ENCODE results near the gene EHMT1.

The EHMT1 gene

DNA sequence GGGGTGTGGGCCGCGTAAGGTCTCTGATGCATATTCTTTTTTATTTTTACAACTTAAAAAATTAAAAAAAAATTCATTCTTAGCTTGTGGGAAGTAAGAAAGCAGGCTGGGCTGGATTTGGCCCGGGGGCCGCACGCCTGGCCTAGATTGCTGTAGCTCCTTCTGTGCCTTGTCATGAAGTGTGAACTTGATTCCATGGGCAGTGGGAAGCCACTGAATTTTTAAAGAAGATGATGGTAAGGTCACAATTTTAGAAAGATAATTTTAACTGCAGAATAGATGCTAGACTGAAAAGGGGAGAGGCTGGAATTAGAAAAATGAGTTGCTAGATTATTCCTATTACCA is 56.1 kb downstream of the EHMT1 start:
- DNase-seq, result no peak

GRCh38 chr9:137676998-137677397 is 58.2 kb downstream of the EHMT1 start:
- no peak for DNase-seq

DNA sequence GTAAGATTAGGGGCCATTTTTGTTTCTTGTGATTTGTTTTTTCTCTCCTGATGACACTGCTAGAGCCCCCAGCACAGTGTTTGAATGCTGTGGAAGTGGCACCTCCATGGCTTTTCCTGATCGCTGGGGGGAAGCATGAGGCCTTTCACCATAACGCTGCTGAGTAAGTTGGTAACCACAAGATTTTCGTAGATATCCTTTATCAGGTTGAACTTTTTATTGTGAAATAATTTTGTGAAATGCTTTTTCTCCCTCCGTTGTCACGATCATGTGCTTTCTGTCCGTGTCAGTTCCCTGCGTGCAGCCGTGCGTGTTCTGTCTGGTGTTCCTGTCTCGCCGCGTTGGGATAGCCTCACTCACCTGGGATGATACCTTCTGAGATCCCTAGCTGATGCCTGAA is 59.4 kb downstream of the EHMT1 start:
- DNase-seq, result no peak

DNA sequence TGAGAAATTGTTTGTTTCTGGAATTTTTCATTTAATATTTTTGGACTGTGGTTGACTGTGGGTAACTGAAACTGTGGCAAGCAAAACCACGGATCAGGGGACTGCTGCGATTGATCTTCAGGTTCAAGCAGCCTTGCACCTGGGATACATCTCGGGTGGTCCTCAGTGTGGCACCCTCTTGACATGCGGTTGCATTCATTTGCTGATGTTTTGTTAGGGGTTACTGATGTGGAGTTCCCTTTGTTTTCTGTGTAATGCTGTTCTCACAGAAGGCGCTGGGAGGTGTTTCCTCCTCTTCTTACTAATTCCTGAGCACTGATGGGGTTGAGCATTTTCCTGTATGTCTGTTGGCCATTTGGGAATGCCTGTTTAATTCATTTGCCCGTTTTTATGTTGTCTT is 60.4 kb downstream of the EHMT1 start:
- DNase-seq, result no peak

GRCh38 chr9:137679695-137680305 is 61.0 kb downstream of the EHMT1 start:
- DNase-seq, result no peak

- DNase-seq, result no peak
These were observed 61.9 kb downstream of the EHMT1 start for GRCh38 chr9:137680444-137681358.

DNA sequence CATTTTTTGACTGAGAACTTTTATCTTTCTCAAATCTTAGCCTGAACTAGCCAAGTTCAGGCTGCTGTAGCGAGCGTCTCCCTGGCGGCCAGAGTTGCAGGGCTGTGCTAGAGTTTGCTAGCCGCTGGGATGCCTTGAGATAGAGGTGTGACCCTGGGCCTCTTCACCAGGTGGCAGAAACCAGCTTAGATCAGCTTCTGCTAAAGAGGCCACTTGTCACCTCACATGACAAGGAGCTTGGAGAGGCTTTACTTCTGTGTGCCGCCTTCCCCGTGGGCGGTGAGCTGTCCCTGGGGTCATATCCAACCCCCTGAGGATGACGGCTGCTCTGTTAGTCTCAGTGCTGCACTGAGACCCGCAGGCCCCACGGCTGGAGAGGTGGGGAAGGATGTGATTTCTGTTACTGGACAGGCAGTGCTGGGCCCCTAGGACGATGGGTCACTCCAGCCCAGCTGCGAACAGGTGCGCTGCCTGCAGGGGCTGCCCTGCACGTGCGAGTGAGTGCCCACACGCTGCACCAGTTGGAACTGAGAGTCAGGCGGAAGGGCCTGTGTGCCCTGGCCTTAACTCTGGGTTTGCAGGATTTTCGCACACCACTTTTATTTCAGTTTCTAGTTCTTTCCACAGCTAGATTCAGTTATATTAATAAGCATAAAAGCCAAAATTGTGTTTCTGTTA is 63.8 kb downstream of the EHMT1 start:
- no peak for DNase-seq

DNA sequence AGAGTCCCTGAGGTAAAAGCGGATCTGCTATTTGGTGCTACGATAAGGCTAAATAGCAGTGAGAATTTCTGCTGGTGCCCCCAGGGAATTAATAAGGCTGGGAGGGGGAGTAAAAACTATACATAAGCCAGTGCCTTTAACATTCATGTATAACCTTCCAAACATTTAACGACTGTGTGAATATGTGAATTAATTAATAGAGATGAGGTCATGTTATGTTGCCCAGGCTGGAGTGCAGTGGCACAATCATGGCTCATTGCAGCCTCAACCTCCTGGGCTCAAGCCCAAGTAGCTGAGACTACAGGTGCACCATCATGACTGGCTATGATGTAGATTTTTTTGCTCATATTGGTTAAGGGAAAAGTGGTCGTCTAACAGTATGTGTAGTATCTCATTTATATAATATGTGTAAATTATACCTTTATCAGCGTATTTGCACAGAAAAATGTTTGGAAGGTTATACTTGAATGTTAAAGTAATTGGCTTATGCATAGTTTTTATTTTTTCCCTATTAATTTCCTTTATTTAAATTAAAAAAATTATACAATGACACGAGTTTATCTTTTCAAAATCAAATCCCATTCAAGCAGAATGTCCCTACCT is 64.6 kb downstream of the EHMT1 start:
- no peak for DNase-seq

GRCh38 chr9:137685035-137685740 is 66.4 kb downstream of the EHMT1 start:
- no peak for DNase-seq

- no peak for DNase-seq
These were observed 67.1 kb downstream of the EHMT1 start for GRCh38 chr9:137685741-137686420.

GRCh38 chr9:137688261-137688660 is 69.5 kb downstream of the EHMT1 start:
- no peak for DNase-seq

GRCh38 chr9:137688725-137689124 is 69.9 kb downstream of the EHMT1 start:
- no peak for DNase-seq

DNA sequence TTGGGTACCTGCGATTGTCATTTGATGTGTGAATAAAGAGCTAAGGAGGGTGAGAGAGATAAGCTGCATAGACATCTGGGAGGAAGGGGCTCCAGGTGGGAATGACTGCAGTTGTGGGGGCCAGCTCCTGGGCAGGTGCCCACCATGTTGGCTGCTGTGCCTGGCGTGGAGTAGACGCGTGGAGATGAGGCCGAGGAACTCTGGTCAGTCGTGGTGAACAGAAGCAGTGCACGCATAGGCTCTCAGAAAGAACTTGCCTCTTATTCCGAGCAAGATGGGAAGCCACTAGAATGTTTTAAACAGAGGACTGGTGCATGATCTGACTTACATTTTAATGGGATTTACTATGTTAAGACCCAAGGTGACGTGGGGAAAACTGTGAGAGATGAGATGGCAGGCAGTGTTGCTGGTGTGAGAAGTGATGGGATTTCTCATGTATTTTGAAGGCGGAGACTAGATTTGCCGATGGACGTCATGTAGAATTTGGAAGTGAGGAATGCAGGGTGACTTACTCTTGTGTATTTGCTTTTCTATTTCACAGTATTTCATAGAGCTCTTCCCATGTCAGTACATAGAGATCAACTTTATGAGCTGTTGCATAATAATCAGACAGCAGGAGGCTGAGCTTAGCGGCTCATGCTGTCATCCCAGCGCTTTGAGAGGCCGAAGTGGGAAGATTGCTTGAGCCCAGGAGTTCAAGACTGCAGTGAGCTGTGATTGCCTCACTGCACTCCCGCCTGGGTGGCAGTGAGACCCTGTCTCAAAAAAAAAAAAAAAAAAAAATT is 71.1 kb downstream of the EHMT1 start:
- DNase-seq, result no peak

GRCh38 chr9:137690930-137691645 is 72.3 kb downstream of the EHMT1 start:
- DNase-seq, result no peak

DNA sequence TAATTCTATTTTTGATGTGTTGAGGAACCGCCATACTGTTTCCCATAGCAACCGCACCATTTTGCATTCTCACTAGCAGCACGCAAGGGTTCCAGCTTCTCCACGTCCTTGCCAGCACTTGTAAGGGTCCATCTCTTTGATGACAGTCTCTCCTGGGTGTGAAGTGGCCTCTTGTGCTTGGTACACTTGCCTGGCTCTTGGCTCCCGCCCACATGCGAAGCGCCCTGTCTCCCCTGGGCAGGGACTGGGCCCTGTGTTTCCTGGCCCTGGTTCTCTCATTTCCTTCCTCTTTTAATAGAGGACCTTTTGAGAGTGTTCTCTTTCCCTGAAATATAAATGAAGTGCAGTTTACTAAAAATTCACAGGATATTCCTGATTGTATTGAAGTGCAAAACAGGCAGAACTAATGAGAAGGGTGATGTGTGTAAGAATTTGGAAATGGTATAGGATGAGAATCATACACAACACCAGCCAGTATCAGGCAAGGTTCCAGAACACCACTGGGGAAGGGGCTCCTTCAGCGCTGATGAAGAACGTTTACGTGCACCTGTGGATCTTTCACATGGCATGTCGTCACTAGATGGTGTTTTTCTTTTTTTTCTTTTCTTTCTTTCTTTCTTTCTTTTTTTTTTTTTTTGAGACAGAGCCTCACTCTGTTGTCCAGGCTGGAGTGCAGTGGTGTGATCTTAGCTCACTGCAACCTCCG is 73.0 kb downstream of the EHMT1 start:
- DNase-seq, result no peak

- DNase-seq, result no peak
These were observed 75.6 kb downstream of the EHMT1 start for GRCh38 chr9:137694236-137694959.

DNA sequence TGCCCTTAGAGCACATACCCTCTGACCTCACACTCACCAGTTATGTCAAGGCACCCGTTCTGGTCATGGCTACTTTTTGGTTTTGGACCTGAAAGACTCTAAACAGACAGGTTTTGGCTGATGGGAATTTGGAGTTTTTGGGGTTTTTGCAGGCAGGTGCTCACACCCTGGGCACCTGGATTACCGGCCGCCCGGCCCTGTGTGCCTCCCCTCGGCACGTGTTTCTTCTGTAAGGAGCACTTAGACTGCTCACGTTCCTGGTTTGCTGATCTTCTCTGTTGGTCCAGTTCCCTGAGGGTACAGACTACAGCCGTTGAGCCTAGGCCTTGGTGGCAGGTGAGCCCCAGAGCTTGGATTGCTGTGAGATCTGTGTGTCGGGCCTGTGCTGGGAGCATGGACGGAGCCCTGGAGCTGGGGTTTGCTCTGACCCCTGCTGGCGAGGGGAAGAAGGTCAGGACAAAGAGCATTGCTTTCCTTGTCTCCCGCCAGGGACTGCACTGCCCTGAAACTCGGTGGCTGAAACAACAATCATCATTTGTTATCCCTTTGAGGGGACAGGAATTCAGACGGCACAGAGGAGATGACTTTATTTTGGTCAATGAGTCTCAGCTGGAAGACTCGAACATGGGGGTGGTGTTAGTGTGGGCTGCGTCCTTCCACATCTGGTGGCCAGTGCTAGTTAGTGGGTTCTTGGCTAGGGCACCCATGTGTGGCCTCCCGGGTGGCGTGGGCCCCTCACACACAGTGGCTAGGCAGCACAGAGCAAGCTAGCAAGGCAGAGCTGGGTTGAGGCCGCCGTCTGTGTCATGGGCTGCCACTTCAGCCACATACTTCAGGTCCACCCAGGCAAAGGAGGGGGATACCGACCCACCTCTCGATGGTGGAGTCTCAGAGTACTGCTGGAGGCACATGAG is 76.4 kb downstream of the EHMT1 start:
- no peak for DNase-seq
